ENCODE data around the gene C6orf141. TPM values are rescaled to one million over a fixed set of nuclear protein-coding genes. Genes with fewer than 3 reads are reported as not detected.

Gene C6orf141
- total RNA-seq, 1 donor from 2014 or later = not detected

DNA sequence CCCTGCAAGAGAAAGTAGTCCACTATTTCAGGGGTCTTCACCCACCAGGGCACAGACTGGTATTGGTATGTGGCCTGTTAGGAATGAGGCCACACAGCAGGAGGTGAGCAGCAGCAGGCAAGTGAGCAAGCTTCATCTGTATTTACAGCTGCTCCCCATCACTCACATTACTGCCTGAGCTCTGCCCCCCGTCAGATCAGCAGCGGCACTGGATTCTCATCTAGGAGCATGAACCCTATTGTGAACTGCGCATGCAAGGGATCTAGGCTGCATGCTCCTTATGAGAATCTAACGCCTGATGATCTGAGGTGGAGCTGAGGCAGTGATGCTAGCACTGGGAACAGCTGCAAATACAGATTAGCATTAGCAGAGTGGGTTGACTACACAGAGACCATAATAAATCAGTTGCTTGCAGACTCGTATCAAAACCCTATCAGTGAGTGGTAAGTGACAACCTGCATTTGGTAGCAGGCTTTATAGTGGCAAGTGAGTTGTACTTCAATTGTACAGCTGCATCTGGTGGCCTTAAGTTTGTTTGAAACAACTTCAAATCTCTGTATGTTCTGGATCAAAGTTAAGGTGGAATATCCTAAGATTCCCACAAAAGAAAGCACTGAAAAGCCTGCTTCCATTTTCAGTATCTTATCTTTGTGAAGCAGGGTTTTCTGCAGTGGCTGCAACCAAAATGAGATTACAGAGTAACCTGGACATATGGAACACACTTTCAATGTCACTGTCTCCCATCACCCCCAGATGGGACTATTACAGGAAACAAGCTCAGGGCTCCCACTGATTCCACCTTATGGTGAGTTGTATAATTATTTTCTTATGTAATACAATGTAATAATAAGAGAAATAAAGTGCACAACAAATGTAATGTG, 12.8 kb downstream of the C6orf141 start:
- Histone ChIP-seq H3K27me3 (no peaks in the 10 kb centered on the region), H3K9me3 (no peaks in the 10 kb centered on the region), H3K4me1 (no peaks in the 10 kb centered on the region), H3K27ac (no peak overlapping the region), H3K36me3 (no peaks in the 10 kb centered on the region), H3K4me3 (no peak overlapping the region)
- intact Hi-C loops (cut with DNase I) = no loop called here
- no peak for DNase-seq (ENCODE audit: low spot score in 2 of 2)
- TF ChIP-seq, protein P1, sequence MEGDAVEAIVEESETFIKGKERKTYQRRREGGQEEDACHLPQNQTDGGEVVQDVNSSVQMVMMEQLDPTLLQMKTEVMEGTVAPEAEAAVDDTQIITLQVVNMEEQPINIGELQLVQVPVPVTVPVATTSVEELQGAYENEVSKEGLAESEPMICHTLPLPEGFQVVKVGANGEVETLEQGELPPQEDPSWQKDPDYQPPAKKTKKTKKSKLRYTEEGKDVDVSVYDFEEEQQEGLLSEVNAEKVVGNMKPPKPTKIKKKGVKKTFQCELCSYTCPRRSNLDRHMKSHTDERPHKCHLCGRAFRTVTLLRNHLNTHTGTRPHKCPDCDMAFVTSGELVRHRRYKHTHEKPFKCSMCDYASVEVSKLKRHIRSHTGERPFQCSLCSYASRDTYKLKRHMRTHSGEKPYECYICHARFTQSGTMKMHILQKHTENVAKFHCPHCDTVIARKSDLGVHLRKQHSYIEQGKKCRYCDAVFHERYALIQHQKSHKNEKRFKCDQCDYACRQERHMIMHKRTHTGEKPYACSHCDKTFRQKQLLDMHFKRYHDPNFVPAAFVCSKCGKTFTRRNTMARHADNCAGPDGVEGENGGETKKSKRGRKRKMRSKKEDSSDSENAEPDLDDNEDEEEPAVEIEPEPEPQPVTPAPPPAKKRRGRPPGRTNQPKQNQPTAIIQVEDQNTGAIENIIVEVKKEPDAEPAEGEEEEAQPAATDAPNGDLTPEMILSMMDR (IDR thresholded peaks at IDR 0.05) = no peak

DNA sequence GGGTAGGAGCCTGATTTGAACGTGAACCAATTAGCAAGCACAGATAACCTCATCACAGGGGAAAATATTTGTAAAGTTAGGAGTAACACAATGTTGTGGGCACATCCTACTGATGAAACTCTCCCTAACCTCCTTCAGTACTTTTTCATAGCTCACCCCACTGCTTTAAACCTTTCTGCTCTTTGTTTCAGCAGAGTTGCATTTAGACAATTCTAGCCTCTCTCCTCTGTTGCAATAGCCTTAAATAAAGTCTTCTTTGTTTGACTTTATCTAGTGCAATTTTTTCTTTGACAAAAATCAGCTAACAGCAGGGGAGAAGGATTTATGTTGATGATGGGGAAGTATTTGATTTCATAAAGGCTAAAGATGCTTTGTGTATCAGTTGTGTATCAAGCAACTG, 14.1 kb downstream of the C6orf141 start:
- Histone ChIP-seq H3K27me3 (no peaks in the 10 kb centered on the region), H3K4me1 (no peaks in the 10 kb centered on the region), H3K4me3 (no peak overlapping the region), H3K27ac (no peak overlapping the region), H3K36me3 (no peaks in the 10 kb centered on the region), H3K9me3 (no peaks in the 10 kb centered on the region)
- intact Hi-C loops (cut with DNase I) = no loop called here
- TF ChIP-seq, protein P1 (IDR thresholded peaks at IDR 0.05) = no peak
- no peak for DNase-seq (ENCODE audit: low spot score in 2 of 2)

DNA sequence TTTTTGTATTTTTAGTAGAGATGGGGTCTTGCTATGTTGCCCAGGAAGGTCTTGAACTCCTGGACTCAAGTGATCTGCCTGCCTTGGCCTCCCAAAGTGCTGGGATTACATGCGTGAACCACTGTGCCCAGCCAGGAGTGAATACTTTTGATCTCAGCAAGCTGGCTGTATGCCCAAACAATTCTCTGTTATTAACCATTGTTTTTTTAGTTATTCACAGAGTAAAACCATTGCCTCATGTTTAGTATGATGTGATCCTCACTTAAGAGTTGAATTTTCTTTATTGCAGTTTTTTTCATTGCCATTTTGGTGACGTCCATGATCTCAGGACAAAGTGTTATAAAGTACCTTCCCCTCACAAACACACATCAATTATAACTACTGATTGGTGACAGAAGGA, 14.8 kb downstream of the C6orf141 start:
- Histone ChIP-seq H3K27ac (no peak overlapping the region), H3K36me3 (no peaks in the 10 kb centered on the region), H3K27me3 (no peaks in the 10 kb centered on the region), H3K4me1 (no peaks in the 10 kb centered on the region), H3K4me3 (no peak overlapping the region), H3K9me3 (no peaks in the 10 kb centered on the region)
- intact Hi-C loops (cut with DNase I) = no loop called here
- TF ChIP-seq, protein P1 (IDR thresholded peaks at IDR 0.05) = no peak
- no peak for DNase-seq (ENCODE audit: low spot score in 2 of 2)

DNA sequence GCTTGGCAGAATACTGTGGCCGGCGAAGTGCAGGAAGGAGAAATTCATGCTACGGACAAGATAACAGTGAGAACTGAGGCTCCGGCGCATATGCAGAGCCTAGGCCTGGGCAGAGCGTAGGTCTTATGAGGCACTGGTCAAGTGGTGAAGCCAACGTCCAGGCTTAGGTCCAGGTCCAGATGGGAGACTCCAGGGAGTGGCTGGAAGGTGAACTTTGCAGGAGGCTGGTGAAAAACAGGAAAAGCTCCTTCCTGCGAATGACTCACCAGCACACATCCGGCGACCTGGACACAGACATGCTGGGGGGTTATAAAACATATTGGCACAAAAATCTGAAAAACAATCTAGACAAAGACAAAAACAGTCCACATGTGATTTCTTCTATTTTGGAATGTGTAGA, 15.4 kb downstream of the C6orf141 start:
- no peak for DNase-seq (ENCODE audit: low spot score in 2 of 2)
- Histone ChIP-seq H3K4me1 (no peaks in the 10 kb centered on the region), H3K4me3 (no peak overlapping the region), H3K9me3 (no peaks in the 10 kb centered on the region), H3K27me3 (no peaks in the 10 kb centered on the region), H3K27ac (no peak overlapping the region), H3K36me3 (no peaks in the 10 kb centered on the region)
- intact Hi-C loops (cut with DNase I) = no loop called here
- TF ChIP-seq, protein P1 (IDR thresholded peaks at IDR 0.05) = no peak

DNA sequence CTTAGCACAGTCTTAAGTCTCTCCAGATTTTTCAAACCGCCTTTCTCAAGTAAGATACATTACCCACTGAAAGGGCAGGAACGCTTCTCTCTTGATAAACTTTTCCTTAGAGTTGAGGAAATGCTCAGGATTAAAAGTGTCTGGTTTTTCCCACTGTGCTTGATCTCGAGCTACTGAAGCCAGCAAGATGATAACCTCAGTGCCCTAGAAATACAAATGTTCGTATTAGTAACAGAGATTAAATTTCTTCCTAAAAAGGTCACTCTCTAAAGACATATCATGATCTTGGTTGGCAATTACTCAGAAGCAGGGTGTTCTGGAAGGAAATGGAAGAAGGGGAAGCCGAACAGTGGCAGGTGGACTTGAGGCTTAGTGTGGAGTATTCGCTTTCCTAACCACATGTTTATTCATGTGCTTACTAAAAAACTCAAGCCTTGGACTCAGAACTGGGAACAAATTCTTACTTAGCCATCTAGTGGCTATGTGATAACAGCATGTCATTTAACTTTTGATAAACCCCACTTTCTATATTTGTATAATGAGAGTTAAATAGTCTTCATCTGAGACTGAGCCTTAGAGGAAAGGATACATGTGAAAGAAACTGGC, 20.1 kb downstream of the C6orf141 start:
- H3K36me3 ChIP-seq = no peaks in the 10 kb centered on the region
- H3K27ac ChIP-seq = no peak overlapping the region
- no peak for DNase-seq (ENCODE audit: low spot score in 2 of 2)
- no peaks in the 10 kb centered on the region for H3K4me1 ChIP-seq
- H3K9me3 ChIP-seq = no peaks in the 10 kb centered on the region
- no peak overlapping the region for H3K4me3 ChIP-seq
- TF ChIP-seq, protein P1 (IDR thresholded peaks at IDR 0.05) = no peak
- intact Hi-C loops (cut with DNase I) = no loop called here
- no peaks in the 10 kb centered on the region for H3K27me3 ChIP-seq
